ENCODE data around the gene IFIT1.

DNA sequence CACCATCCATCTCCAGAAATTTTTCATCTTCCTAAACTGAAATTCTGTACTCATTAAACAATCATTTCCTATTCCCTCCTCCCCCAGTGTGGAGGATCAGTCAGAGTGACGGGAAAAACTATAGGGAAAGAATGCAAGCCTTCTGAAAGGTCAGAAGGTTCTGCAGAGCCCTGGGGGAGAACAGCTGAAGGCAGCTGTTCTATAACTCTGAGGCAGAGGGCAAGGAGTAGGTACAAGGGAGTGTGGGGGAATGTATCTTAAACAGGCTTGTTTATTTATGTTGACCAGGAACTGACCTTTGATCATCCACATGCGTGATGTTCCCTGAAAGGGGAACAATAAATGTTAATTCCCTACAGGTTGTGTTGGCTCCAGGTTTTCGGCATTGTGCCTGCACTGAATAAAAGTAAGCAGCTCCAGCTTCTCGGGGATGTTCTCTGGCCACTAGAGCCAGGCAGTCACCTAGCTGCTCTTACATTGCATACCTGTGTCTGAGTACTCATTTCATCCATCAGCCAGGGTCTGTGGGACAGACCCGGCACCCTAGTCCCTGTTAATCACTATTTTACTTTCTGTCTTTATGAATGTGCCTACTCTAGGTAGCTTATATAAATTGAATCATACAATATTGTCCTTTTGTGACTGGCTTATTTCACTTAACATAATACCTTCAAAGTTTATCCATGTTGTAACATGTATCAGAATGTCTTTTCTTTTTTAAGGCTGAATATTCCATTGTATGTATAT, 5.8 kb downstream of the IFIT1 start:
- no peak for TF ChIP-seq EP300 (IDR thresholded peaks at IDR 0.05; ENCODE audit: low read depth)
- no peak for TF ChIP-seq POLR2AphosphoS5 (IDR thresholded peaks at IDR 0.05)
- no peak for TF ChIP-seq POLR2A (IDR thresholded peaks at IDR 0.05)

Measured in transverse colon (tissue), 3 donors.